ENCODE data around the gene AMD1.

DNA sequence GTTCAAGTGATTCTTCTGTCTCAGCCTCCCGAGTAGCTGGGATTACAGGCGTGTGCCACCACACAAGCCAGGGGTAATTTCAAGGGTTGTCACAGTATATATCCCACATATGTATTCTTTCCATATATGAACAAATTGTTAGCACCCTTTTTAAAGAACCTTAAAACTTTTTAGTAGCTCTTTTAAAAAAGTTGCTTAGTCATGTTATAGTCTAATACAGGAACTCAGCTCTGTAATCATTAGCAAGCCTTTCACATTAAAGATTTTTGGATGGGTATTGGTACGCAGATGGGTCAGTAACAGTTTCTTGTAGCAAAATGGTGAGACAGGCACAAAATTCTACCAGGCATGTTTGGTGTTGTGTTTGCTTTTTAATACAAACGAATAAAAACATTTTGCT, 10.9 kb downstream of the AMD1 start:
- TF ChIP-seq EZH2 (IDR thresholded peaks at IDR 0.05; ENCODE audit: low read depth, unreplicated experiment): no peak
- TF ChIP-seq, protein P1, sequence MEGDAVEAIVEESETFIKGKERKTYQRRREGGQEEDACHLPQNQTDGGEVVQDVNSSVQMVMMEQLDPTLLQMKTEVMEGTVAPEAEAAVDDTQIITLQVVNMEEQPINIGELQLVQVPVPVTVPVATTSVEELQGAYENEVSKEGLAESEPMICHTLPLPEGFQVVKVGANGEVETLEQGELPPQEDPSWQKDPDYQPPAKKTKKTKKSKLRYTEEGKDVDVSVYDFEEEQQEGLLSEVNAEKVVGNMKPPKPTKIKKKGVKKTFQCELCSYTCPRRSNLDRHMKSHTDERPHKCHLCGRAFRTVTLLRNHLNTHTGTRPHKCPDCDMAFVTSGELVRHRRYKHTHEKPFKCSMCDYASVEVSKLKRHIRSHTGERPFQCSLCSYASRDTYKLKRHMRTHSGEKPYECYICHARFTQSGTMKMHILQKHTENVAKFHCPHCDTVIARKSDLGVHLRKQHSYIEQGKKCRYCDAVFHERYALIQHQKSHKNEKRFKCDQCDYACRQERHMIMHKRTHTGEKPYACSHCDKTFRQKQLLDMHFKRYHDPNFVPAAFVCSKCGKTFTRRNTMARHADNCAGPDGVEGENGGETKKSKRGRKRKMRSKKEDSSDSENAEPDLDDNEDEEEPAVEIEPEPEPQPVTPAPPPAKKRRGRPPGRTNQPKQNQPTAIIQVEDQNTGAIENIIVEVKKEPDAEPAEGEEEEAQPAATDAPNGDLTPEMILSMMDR (conservative IDR thresholded peaks at IDR 0.05; ENCODE audit: low read depth in 2 of 2): no peak
- TF ChIP-seq, protein P2, sequence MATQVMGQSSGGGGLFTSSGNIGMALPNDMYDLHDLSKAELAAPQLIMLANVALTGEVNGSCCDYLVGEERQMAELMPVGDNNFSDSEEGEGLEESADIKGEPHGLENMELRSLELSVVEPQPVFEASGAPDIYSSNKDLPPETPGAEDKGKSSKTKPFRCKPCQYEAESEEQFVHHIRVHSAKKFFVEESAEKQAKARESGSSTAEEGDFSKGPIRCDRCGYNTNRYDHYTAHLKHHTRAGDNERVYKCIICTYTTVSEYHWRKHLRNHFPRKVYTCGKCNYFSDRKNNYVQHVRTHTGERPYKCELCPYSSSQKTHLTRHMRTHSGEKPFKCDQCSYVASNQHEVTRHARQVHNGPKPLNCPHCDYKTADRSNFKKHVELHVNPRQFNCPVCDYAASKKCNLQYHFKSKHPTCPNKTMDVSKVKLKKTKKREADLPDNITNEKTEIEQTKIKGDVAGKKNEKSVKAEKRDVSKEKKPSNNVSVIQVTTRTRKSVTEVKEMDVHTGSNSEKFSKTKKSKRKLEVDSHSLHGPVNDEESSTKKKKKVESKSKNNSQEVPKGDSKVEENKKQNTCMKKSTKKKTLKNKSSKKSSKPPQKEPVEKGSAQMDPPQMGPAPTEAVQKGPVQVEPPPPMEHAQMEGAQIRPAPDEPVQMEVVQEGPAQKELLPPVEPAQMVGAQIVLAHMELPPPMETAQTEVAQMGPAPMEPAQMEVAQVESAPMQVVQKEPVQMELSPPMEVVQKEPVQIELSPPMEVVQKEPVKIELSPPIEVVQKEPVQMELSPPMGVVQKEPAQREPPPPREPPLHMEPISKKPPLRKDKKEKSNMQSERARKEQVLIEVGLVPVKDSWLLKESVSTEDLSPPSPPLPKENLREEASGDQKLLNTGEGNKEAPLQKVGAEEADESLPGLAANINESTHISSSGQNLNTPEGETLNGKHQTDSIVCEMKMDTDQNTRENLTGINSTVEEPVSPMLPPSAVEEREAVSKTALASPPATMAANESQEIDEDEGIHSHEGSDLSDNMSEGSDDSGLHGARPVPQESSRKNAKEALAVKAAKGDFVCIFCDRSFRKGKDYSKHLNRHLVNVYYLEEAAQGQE (IDR thresholded peaks at IDR 0.05; ENCODE audit: unreplicated experiment): no peak

All from GM23338 (cell line).